ENCODE measurements around the gene THOC6. TPM values are rescaled to one million over a fixed set of nuclear protein-coding genes. Genes with fewer than 3 reads are reported as not detected.
A peak's percentile ranks its signal among the peaks of the same experiment; 100 is the strongest.

The THOC6 gene
- total and polyA plus RNA-seq, 3 experiments from 2014 or later, result 46.2 to 59.4 (median 56.8) TPM

DNA sequence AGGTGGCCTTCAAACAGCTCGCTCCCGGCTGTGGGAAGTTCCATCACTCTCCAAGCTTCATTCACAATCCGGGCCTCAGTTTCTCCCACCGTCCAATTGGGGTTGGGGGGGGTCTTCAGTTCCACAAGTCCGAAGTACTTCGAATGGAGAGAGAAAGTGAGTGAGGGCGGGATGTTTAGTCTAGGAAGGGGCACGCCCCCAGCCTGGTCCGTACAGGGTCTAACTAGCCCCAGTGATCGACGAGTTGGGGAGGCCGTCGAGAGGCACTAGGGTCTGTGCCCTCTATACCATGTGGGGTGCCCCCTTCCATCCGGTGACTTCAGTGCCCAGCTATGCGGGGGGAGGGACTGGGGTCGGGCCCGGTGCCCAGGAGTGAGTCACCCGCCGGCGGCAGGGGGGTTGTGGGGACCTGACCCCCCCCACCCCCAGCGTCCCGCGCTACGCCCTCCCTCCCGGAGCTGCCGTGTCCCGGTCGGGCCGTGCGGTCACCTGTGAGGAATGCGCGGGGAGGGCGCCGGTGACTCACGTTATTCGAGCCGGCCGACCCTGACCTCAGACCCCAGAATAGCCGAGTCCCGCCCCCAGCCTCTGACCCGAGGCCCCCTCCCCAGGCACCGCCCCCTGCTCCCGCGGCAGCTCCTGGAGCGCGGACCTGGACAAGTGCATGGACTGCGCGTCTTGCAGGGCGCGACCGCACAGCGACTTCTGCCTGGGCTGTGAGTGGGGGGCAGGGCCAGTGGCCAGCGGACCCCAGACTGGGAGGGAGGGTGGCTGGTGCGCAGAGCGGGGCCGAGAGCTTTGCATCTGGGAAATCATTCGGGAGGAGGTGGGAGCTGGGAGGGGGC lies 3.0 kb upstream of the THOC6 start:
- peaks cover 0 to 2% of the 10 kb centered on the region in 2 donors for H3K27me3 Mint-ChIP-seq
- H3K27ac Mint-ChIP-seq, result peak overlapping the region; percentile 78 to 95 (median 90)
- peaks cover 37 to 56% (median 42%) of the 10 kb centered on the region in 3 donors for H3K4me1 Mint-ChIP-seq

GRCh38 chr16:3021449-3022207 lies 2.2 kb upstream of the THOC6 start:
- H3K9me3 ChIP-seq (ENCODE audit: low read length), result no peaks in the 10 kb centered on the region
- no peaks in the 10 kb centered on the region for H3K27me3 ChIP-seq (ENCODE audit: insufficient read depth, low read length, poor library complexity, severe bottlenecking)
- H3K27me3 Mint-ChIP-seq, result peaks cover 0 to 2% of the 10 kb centered on the region in 2 donors
- CTCF ChIA-PET, result interaction anchor here (1.0 to 17.8 kb wide), 5 partner anchors 8 to 108 kb away, joined by 3 to 289 read pairs (median 7); partner anchors contain the start of gene CLDN9
- DNase-seq, result peak; percentile 61 to 84 (median 63)
- peak overlapping the region; percentile 83 to 98 (median 93) for H3K4me3 Mint-ChIP-seq
- peaks cover 0 to 15% (median 3%) of the 10 kb centered on the region in 3 donors for H3K36me3 Mint-ChIP-seq
- POLR2A ChIA-PET, result interaction anchor here (0.6 to 1.0 kb wide), 2 partner anchors 18 to 223 kb away, joined by 3 to 6 read pairs; no protein-coding TSS in a partner anchor
- peak overlapping the region; percentile 78 to 97 (median 90) for H3K27ac Mint-ChIP-seq
- peaks cover 6% of the 10 kb centered on the region for H3K36me3 ChIP-seq (ENCODE audit: insufficient read depth, low read length)
- H3K4me1 Mint-ChIP-seq, result peaks cover 41 to 61% (median 42%) of the 10 kb centered on the region in 3 donors
- peak overlapping the region; percentile 61 for H3K27ac ChIP-seq (ENCODE audit: low read depth, low read length)
- no peak overlapping the region for H3K4me3 ChIP-seq (ENCODE audit: low read length)
- no peaks in the 10 kb centered on the region for H3K9me3 Mint-ChIP-seq
- H3K4me1 ChIP-seq (ENCODE audit: insufficient read depth, low read length), result peaks cover 47% of the 10 kb centered on the region

More for the DNA sequence above, 3.0 kb upstream of the THOC6 start:
- peak overlapping the region; percentile 83 to 98 (median 93) for H3K4me3 Mint-ChIP-seq
- Histone ChIP-seq H3K36me3 (ENCODE audit: insufficient read depth, low read length) (no peaks in the 10 kb centered on the region), H3K4me3 (ENCODE audit: low read length) (peak overlapping the region; percentile 70), H3K9me3 (ENCODE audit: low read length) (no peaks in the 10 kb centered on the region), H3K27me3 (ENCODE audit: insufficient read depth, low read length, poor library complexity, severe bottlenecking) (no peaks in the 10 kb centered on the region), H3K4me1 (ENCODE audit: insufficient read depth, low read length) (peaks cover 47% of the 10 kb centered on the region), H3K27ac (ENCODE audit: low read depth, low read length) (peak overlapping the region; percentile 78)
- POLR2A ChIA-PET, result interaction anchor here (0.6 to 1.8 kb wide), 7 partner anchors 7 to 224 kb away, joined by 3 to 7 read pairs (median 4); no protein-coding TSS in a partner anchor
- H3K36me3 Mint-ChIP-seq, result peaks cover 0 to 7% (median 3%) of the 10 kb centered on the region in 3 donors
- DNase-seq, result peak in 4 of 5 donors; percentile 55 to 90 (median 70)
- H3K9me3 Mint-ChIP-seq, result no peaks in the 10 kb centered on the region
- CTCF ChIA-PET, result interaction anchor here (1.2 to 17.8 kb wide), 5 partner anchors 9 to 109 kb away, joined by 3 to 289 read pairs (median 7); partner anchors contain the start of gene CLDN9

GRCh38 chr16:3022208-3022683 lies 1.6 kb upstream of the THOC6 start:
- Histone ChIP-seq H3K36me3 (ENCODE audit: insufficient read depth, low read length) (peaks cover 7% of the 10 kb centered on the region), H3K27me3 (ENCODE audit: insufficient read depth, low read length, poor library complexity, severe bottlenecking) (no peaks in the 10 kb centered on the region), H3K9me3 (ENCODE audit: low read length) (no peaks in the 10 kb centered on the region), H3K4me3 (ENCODE audit: low read length) (no peak overlapping the region), H3K27ac (ENCODE audit: low read depth, low read length) (peak overlapping the region; percentile 61), H3K4me1 (ENCODE audit: insufficient read depth, low read length) (peaks cover 47% of the 10 kb centered on the region)
- Mint-ChIP-seq H3K27ac (peak overlapping the region; percentile 61 to 93 (median 86)), H3K27me3 (peaks cover 0 to 2% of the 10 kb centered on the region in 2 donors), H3K4me3 (peak overlapping the region; percentile 43 to 98 (median 93)), H3K9me3 (no peaks in the 10 kb centered on the region), H3K36me3 (peaks cover 0 to 21% (median 3%) of the 10 kb centered on the region in 3 donors), H3K4me1 (peaks cover 42 to 61% (median 42%) of the 10 kb centered on the region in 3 donors)
- peak in 4 of 5 donors; percentile 50 to 88 (median 72) for DNase-seq
- CTCF ChIA-PET, result interaction anchor here (1.0 to 17.8 kb wide), 5 partner anchors 7 to 108 kb away, joined by 3 to 289 read pairs (median 7); partner anchors contain the start of gene CLDN9
- POLR2A ChIA-PET, result interaction anchor here (1.0 to 1.2 kb wide), 2 partner anchors 18 to 128 kb away, joined by 3 to 4 read pairs; no protein-coding TSS in a partner anchor

GRCh38 chr16:3022684-3023414 lies 986 bp upstream of the THOC6 start:
- peaks cover 0 to 22% (median 3%) of the 10 kb centered on the region in 3 donors for H3K36me3 Mint-ChIP-seq
- POLR2A ChIA-PET, result interaction anchor here (0.5 to 1.9 kb wide), 4 partner anchors 19 to 128 kb away, joined by 3 to 7 read pairs (median 4); partner anchors contain the start of gene ZNF213
- no peak for DNase-seq

GRCh38 chr16:3023415-3023668 lies 493 bp upstream of the THOC6 start:
- Histone ChIP-seq H3K9me3 (ENCODE audit: low read length) (no peaks in the 10 kb centered on the region), H3K36me3 (ENCODE audit: insufficient read depth, low read length) (peaks cover 7% of the 10 kb centered on the region), H3K4me3 (ENCODE audit: low read length) (peak overlapping the region; percentile 88), H3K27me3 (ENCODE audit: insufficient read depth, low read length, poor library complexity, severe bottlenecking) (no peaks in the 10 kb centered on the region), H3K27ac (ENCODE audit: low read depth, low read length) (peak overlapping the region; percentile 88), H3K4me1 (ENCODE audit: insufficient read depth, low read length) (peaks cover 43% of the 10 kb centered on the region)
- Mint-ChIP-seq H3K27me3 (peaks cover 0 to 3% of the 10 kb centered on the region in 2 donors), H3K9me3 (peaks cover 0 to 2% (median 0%) of the 10 kb centered on the region in 5 donors), H3K27ac (peak overlapping the region; percentile 78 to 97 (median 88)), H3K36me3 (peaks cover 0 to 22% (median 3%) of the 10 kb centered on the region in 3 donors), H3K4me1 (peaks cover 42 to 64% (median 47%) of the 10 kb centered on the region in 3 donors), H3K4me3 (peak overlapping the region; percentile 87 to 98 (median 93))
- CTCF ChIA-PET, result interaction anchor here (0.5 to 17.8 kb wide), 8 partner anchors 6 to 106 kb away, joined by 3 to 289 read pairs (median 5); partner anchors contain the start of gene CLDN9
- POLR2A ChIA-PET, result interaction anchor here (0.5 to 1.9 kb wide), 3 partner anchors 21 to 127 kb away, joined by 3 to 7 read pairs (median 4); partner anchors contain the start of gene ZNF213
- DNase-seq, result peak in 1 of 5 donors; percentile 39

More at GRCh38 chr16:3022684-3023414, 986 bp upstream of the THOC6 start:
- H3K27me3 ChIP-seq (ENCODE audit: insufficient read depth, low read length, poor library complexity, severe bottlenecking), result no peaks in the 10 kb centered on the region
- peaks cover 0 to 2% of the 10 kb centered on the region in 2 donors for H3K27me3 Mint-ChIP-seq
- peak overlapping the region; percentile 87 to 98 (median 93) for H3K4me3 Mint-ChIP-seq
- H3K27ac Mint-ChIP-seq, result peak overlapping the region; percentile 78 to 93 (median 86)
- peaks cover 7% of the 10 kb centered on the region for H3K36me3 ChIP-seq (ENCODE audit: insufficient read depth, low read length)
- peak overlapping the region; percentile 88 for H3K4me3 ChIP-seq (ENCODE audit: low read length)
- H3K4me1 ChIP-seq (ENCODE audit: insufficient read depth, low read length), result peaks cover 47% of the 10 kb centered on the region
- peaks cover 42 to 64% (median 45%) of the 10 kb centered on the region in 3 donors for H3K4me1 Mint-ChIP-seq
- H3K9me3 ChIP-seq (ENCODE audit: low read length), result no peaks in the 10 kb centered on the region
- no peaks in the 10 kb centered on the region for H3K9me3 Mint-ChIP-seq
- CTCF ChIA-PET, result interaction anchor here (0.5 to 17.8 kb wide), 9 partner anchors 7 to 107 kb away, joined by 3 to 289 read pairs (median 4); partner anchors contain the start of gene CLDN9
- H3K27ac ChIP-seq (ENCODE audit: low read depth, low read length), result peak overlapping the region; percentile 88

DNA sequence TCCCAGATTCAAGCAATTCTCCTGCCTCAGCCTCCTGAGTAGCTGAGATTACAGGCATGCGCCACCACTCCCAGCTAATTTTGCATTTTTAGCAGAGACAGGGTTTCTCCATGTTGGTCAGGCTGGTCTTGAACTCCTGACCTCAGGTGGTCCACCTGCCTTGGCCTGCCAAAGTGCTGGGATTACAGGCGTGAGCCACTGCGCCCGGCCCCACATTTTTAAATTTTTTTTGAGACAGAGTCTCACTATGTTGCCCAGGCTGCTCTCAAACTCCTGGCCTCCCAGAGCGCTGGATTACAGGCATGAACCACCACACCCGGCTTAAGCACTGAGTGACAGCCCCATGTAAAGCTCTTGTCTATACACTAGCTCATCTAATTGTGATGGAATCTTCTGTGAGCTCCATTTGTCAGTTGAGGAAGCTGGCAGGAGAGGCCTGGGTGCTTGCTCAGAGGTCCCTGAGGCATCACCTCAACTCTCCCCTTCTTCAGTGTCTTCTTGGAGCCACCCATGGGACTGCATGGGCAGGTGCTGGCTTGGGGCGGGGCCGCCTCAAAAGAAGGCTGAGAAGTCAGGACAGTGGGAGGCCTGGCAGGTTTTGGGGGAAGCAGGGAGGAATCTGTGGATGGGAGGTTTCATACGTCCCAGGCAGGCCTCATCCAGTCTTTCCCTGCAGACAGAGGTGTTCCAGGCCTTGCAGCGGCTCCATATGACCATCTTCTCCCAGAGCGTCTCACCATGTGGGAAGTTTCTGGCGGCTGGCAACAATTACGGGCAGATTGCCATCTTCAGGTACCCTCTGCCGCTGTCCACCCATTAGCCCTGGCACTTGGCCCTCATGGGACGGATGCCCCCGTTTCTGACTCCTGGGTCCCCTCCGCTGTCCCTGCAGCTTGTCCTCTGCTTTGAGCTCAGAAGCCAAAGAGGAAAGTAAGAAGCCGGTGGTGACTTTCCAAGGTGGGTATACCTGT lies 1.5 kb downstream of the THOC6 start:
- no peak for DNase-seq
- Mint-ChIP-seq H3K9me3 (peaks cover 0 to 2% (median 0%) of the 10 kb centered on the region in 5 donors), H3K36me3 (peaks cover 0 to 22% (median 3%) of the 10 kb centered on the region in 3 donors), H3K4me3 (peak overlapping the region in 1 of 7 donors; percentile 22), H3K27me3 (peaks cover 5 to 8% of the 10 kb centered on the region in 2 donors), H3K27ac (peak overlapping the region in 1 of 8 donors; percentile 11), H3K4me1 (peaks cover 50 to 72% (median 52%) of the 10 kb centered on the region in 3 donors)
- Histone ChIP-seq H3K4me1 (ENCODE audit: insufficient read depth, low read length) (peaks cover 53% of the 10 kb centered on the region), H3K9me3 (ENCODE audit: low read length) (no peaks in the 10 kb centered on the region), H3K36me3 (ENCODE audit: insufficient read depth, low read length) (peaks cover 7% of the 10 kb centered on the region), H3K27ac (ENCODE audit: low read depth, low read length) (no peak overlapping the region), H3K27me3 (ENCODE audit: insufficient read depth, low read length, poor library complexity, severe bottlenecking) (peaks cover 6% of the 10 kb centered on the region), H3K4me3 (ENCODE audit: low read length) (no peak overlapping the region)
- CTCF ChIA-PET, result interaction anchor here (0.7 to 17.8 kb wide), 8 partner anchors 9 to 104 kb away, joined by 3 to 289 read pairs (median 4); partner anchors contain the start of gene CLDN9
- POLR2A ChIA-PET, result interaction anchor here (0.6 to 0.7 kb wide), 2 partner anchors 144 to 418 kb away, joined by 3 to 6 read pairs; partner anchors contain the start of gene NAA60

Data from CD8-positive, alpha-beta memory T cell (primary cell).